NCI-H82 (cell line): ENCODE measurements around the gene ZNF800.
"Not testable (repeated sequence)": the region's sequence is repeated elsewhere in the genome, so short reads cannot be mapped to it uniquely, and the experiment has no call there.

Source experiments
- DNase-seq: peaks from one replicate; lab custom pipeline; 2025; lab: John Stamatoyannopoulos, UW

Gene ZNF800

GRCh38 chr7:127392566-127393367 lies at the start of gene ZNF800:
TSS of gene ZNF800 (minus strand) at chr7:127392708. CDS start at chr7:127391557, 1,151 bp downstream.
- DNase-seq, result peak; percentile 92

- DNase-seq, result no peak
These were observed 47.7 kb upstream of the ZNF800 start for GRCh38 chr7:127440206-127440605.

- no peak for DNase-seq
These were observed 46.3 kb upstream of the ZNF800 start for GRCh38 chr7:127438836-127439235.

- no peak for DNase-seq
These were observed 45.3 kb upstream of the ZNF800 start for GRCh38 chr7:127437837-127438236.

GRCh38 chr7:127437241-127437640 lies 44.7 kb upstream of the ZNF800 start:
- DNase-seq, result no peak

GRCh38 chr7:127429281-127429680 lies 36.8 kb upstream of the ZNF800 start:
- not testable (repeated sequence) for DNase-seq

GRCh38 chr7:127419196-127419595 lies 26.7 kb upstream of the ZNF800 start:
- no peak for DNase-seq

GRCh38 chr7:127418459-127418858 lies 26.0 kb upstream of the ZNF800 start:
- DNase-seq, result no peak

- no peak for DNase-seq
These were observed 24.8 kb upstream of the ZNF800 start for GRCh38 chr7:127417346-127417745.

GRCh38 chr7:127415060-127415742 lies 22.7 kb upstream of the ZNF800 start:
- DNase-seq, result no peak

- no peak for DNase-seq
These were observed 21.5 kb upstream of the ZNF800 start for GRCh38 chr7:127413962-127414361.

GRCh38 chr7:127413326-127413725 lies 20.8 kb upstream of the ZNF800 start:
- no peak for DNase-seq

GRCh38 chr7:127411176-127411575 lies 18.7 kb upstream of the ZNF800 start:
- DNase-seq, result no peak

- DNase-seq, result no peak
These were observed 17.1 kb upstream of the ZNF800 start for GRCh38 chr7:127409629-127410028.

GRCh38 chr7:127404286-127405072 lies 12.0 kb upstream of the ZNF800 start:
- DNase-seq, result no peak

- DNase-seq, result peak; percentile 14
These were observed 3.7 kb upstream of the ZNF800 start for GRCh38 chr7:127396184-127396583.

- peak; percentile 25 for DNase-seq
These were observed 2.6 kb upstream of the ZNF800 start for GRCh38 chr7:127395104-127395503.

- DNase-seq, result peak; percentile 49
These were observed 1.0 kb upstream of the ZNF800 start for GRCh38 chr7:127393368-127394058.

GRCh38 chr7:127392182-127392565 lies 334 bp downstream of the ZNF800 start:
- DNase-seq, result peak; percentile 66

GRCh38 chr7:127391591-127392181 lies 822 bp downstream of the ZNF800 start:
- peak; percentile 40 for DNase-seq

GRCh38 chr7:127390817-127391590 lies 1.5 kb downstream of the ZNF800 start:
- DNase-seq, result peak; percentile 40
